ENCODE data around the gene ACAP3.
A peak's percentile ranks its signal among the peaks of the same experiment; 100 is the strongest.

The ACAP3 gene

DNA sequence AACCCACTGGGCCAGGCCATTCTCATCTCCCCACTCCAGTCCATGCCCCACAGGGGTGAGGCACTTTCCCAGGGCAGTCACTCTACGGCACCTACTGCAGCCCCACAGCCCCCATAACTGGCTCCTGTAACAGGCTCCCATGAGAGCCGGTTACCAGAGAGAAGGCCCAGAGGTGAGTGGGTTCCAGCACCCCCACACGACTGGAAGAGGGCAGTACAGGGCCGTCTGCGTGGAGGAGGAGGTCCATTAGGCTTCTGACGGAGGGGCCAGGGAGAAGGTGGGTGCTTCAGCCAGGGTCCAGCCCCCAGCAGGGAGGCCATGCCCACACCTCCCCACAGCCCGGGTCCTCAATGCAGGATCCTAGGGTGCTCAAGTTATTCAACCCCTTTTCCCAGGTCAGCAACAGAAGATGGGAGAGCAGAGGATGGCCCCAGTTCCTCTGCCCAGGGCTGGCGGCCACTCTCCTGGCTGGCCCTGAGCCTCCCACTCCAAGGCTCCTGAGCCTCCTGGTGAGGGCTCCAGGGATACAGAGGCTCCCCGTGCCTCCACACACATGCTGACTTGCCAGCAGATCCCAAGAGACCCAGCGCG, 1.6 kb downstream of the ACAP3 start:
- H3K4me3 ChIP-seq (ENCODE audit: low read depth, low read length): peak overlapping the region; percentile 58
- TF ChIP-seq CTCF (IDR thresholded peaks at IDR 0.05; ENCODE audit: low read depth, low read length) (peak; percentile 10), POLR2A (IDR thresholded peaks at IDR 0.05; ENCODE audit: extremely low read depth, insufficient read length) (no peak), MYC (IDR thresholded peaks at IDR 0.05; ENCODE audit: low read depth, low read length) (no peak), MAX (IDR thresholded peaks at IDR 0.05; ENCODE audit: low read depth, low read length) (no peak)
- DNase-seq (ENCODE audit: low read depth): peak; percentile 66

DNA sequence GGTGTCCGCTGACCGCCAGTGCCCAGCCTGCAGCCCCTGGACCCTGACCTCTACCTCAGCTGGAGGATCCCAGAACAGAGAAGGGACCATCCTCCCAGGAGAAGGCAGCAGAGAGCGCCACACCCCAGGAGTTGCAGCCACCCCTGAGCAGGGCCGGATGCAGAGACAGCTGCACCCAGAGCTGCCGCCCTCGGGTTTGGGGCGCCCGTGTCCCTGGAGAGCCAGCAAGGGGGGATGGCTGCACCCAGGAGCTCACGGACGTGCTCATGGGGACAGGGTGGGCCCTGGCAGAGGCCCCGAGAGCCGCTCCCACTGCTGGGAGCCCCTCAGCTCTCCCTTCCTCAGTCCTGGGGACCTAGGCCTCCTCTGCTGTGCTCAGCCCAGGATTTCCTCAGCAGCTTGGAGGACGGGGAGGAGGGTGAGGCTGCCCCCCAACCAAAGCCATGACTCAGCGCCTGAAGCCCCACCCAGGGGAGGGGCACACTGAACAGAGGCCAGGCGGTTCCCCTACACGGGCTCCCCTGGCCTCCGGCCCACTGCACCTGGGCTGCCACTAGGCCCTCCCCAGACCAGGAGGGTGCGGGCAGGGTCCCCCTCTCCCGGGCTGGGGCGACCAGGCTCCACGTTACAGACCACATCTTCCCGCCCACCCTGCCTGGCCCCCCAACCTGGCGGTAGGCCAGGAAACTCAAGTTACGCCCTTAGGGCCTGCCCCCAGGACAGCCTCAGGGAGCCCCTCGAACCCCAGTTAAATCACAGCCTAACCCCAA, 2.2 kb downstream of the ACAP3 start:
- no peak for TF ChIP-seq MAX (IDR thresholded peaks at IDR 0.05; ENCODE audit: low read depth, low read length)
- TF ChIP-seq CTCF (IDR thresholded peaks at IDR 0.05; ENCODE audit: low read depth, low read length): peak; percentile 24
- no peak for TF ChIP-seq POLR2A (IDR thresholded peaks at IDR 0.05; ENCODE audit: extremely low read depth, insufficient read length)
- no peak for TF ChIP-seq MYC (IDR thresholded peaks at IDR 0.05; ENCODE audit: low read depth, low read length)
- DNase-seq (ENCODE audit: low read depth): peak; percentile 89
- peak overlapping the region; percentile 58 for H3K4me3 ChIP-seq (ENCODE audit: low read depth, low read length)

DNA sequence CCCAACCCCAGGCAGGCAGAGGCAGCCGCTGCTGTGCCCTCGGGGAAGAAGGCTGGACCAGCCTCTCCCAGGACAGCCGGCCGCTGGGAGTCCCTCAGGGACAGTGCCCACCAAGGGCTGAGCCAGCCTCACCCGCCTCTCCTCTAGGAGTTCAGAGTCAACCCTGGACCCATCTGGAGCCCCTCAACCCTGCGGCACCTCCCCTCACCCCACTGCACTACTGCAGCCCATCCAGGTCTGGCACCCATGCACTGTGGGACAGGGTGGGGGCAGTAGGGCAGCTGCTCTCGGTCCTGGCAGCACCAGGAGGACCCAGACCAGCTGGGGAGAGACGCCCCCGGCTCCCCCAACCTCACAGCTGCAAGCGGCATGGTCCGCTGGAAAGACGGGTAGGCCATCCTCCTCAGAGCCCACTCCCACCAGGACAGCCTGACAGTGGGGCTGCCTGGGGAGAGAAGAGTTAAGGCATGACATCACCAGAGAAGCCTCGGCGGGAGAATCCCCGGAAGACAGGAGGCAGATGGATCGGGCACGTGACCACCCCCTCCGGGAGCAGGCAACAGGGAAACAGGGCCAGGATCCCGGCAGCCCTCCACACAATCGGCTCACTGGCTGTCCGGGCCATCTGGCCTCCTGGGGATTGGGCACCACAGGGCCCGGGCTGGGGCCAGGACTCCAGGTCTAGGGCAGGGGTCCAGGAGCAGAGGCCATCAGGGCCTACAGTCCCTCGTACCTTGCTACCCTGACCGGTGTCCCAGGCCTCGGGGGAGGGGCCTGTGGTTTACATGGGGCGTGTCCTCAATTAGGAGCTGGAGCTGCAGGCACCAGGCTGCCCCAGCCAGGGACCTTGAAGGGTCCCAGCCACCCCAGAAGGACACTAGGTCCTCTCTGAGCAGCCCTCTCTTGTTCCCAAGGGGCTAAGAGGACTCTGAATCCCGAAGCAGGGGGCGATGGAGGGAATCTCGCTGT, 3.1 kb downstream of the ACAP3 start:
- H3K4me3 ChIP-seq (ENCODE audit: low read depth, low read length): peak overlapping the region; percentile 32
- peak; percentile 37 for DNase-seq (ENCODE audit: low read depth)
- TF ChIP-seq CTCF (IDR thresholded peaks at IDR 0.05; ENCODE audit: low read depth, low read length) (no peak), MAX (IDR thresholded peaks at IDR 0.05; ENCODE audit: low read depth, low read length) (no peak), POLR2A (IDR thresholded peaks at IDR 0.05; ENCODE audit: extremely low read depth, insufficient read length) (no peak)

GRCh38 chr1:1303736-1304135, 4.0 kb downstream of the ACAP3 start:
- no peak overlapping the region for H3K4me3 ChIP-seq (ENCODE audit: low read depth, low read length)
- no peak for DNase-seq (ENCODE audit: low read depth)
- TF ChIP-seq CTCF (IDR thresholded peaks at IDR 0.05; ENCODE audit: low read depth, low read length): no peak
- TF ChIP-seq MYC (IDR thresholded peaks at IDR 0.05; ENCODE audit: low read depth, low read length): no peak
- TF ChIP-seq MAX (IDR thresholded peaks at IDR 0.05; ENCODE audit: low read depth, low read length): no peak
- TF ChIP-seq POLR2A (IDR thresholded peaks at IDR 0.05; ENCODE audit: extremely low read depth, insufficient read length): no peak

- no peak for DNase-seq (ENCODE audit: low read depth)
- no peak overlapping the region for H3K4me3 ChIP-seq (ENCODE audit: low read depth, low read length)
- TF ChIP-seq MAX (IDR thresholded peaks at IDR 0.05; ENCODE audit: low read depth, low read length) (no peak), MYC (IDR thresholded peaks at IDR 0.05; ENCODE audit: low read depth, low read length) (no peak), CTCF (IDR thresholded peaks at IDR 0.05; ENCODE audit: low read depth, low read length) (no peak), POLR2A (IDR thresholded peaks at IDR 0.05; ENCODE audit: extremely low read depth, insufficient read length) (no peak)
Observed at GRCh38 chr1:1302951-1303509, 4.7 kb downstream of the ACAP3 start.
